Loucy (cell line): ENCODE results near the gene ASIC4.

Experiments used
- CTCF ChIP-seq: fragments of 200-600 bp; sonication (generic); conservative IDR thresholded peaks from 2 replicates; pipeline ENCODE4 v1.5.1; 2014; ENCODE audit warnings: mild to moderate bottlenecking, antibody characterized with exemption, low read length
- EZH2phosphoT487 ChIP-seq: fragments of 200-600 bp; IDR thresholded peaks from 2 replicates; pipeline ENCODE4 v1.6.1; 2018; ENCODE audit warnings: antibody characterized with exemption, mild to moderate bottlenecking, moderate library complexity, borderline replicate concordance

GRCh38 chr2:219575566-219576504 is 61.6 kb downstream of the ASIC4 start:
- TF ChIP-seq CTCF (no peak), EZH2phosphoT487 (no peak)
